ENCODE measurements around the gene CUX1. TPM values are rescaled to one million over a fixed set of nuclear protein-coding genes. Genes with fewer than 3 reads are reported as not detected.

CUX1 gene
- total RNA-seq, 1 experiment from 2014 or later: 39.6 TPM

- no TSS peak for BruUV-seq (replicated peaks)
- Histone ChIP-seq H3K9me3 (ENCODE audit: low read length) (no peaks in the 10 kb centered on the region), H3K36me3 (ENCODE audit: low read depth, low read length) (no peaks in the 10 kb centered on the region), H2AFZ (ENCODE audit: low read length) (no peak overlapping the region), H4K20me1 (ENCODE audit: low read length) (no peaks in the 10 kb centered on the region), H3K27me3 (ENCODE audit: low read length) (no peaks in the 10 kb centered on the region), H3K9ac (ENCODE audit: low read length) (peak overlapping the region; percentile 78), H3K4me2 (ENCODE audit: low read length) (peak overlapping the region; percentile 75; the same call in 1 of the 2 replicates), H3K4me1 (ENCODE audit: insufficient read depth, low read length) (peaks cover 21% of the 10 kb centered on the region), H3F3A (ENCODE audit: low read length, unreplicated experiment) (no peaks in the 10 kb centered on the region), H3K79me2 (ENCODE audit: low read length) (peaks cover 62% of the 10 kb centered on the region), H3K27ac (ENCODE audit: low read length) (peak overlapping the region; percentile 95), H3K4me3 (ENCODE audit: low read length) (no peak overlapping the region), H3K9me2 (replicated peaks; ENCODE audit: low read length) (no peaks in the 10 kb centered on the region)
- no peak for DNase-seq
- TF ChIP-seq EZH2phosphoT487 (IDR thresholded peaks at IDR 0.05; ENCODE audit: borderline replicate concordance, low read length) (no peak), CTCF (conservative IDR thresholded peaks at IDR 0.05; ENCODE audit: low read depth, low read length) (no peak), EZH2 (IDR thresholded peaks at IDR 0.05; ENCODE audit: low read length, unreplicated experiment) (no peak)
- no peak for ATAC-seq
- intact Hi-C loops (cut with micrococcal nuclease): no loop called here
- POLR2A ChIA-PET (ENCODE audit: unreplicated experiment): no interaction called here
- CTCF ChIA-PET: no interaction called here
Measured at GRCh38 chr7:101922631-101923601, 105.5 kb downstream of the CUX1 start.

- Histone ChIP-seq H3F3A (ENCODE audit: low read length, unreplicated experiment) (no peaks in the 10 kb centered on the region), H3K9me2 (replicated peaks; ENCODE audit: low read length) (no peaks in the 10 kb centered on the region), H3K36me3 (ENCODE audit: low read depth, low read length) (no peaks in the 10 kb centered on the region), H3K79me2 (ENCODE audit: low read length) (peaks cover 65% of the 10 kb centered on the region), H4K20me1 (ENCODE audit: low read length) (no peaks in the 10 kb centered on the region), H3K4me1 (ENCODE audit: insufficient read depth, low read length) (peaks cover 21% of the 10 kb centered on the region), H3K4me2 (ENCODE audit: low read length) (peak overlapping the region; percentile 75), H2AFZ (ENCODE audit: low read length) (no peak overlapping the region), H3K4me3 (ENCODE audit: low read length) (no peak overlapping the region; the same call in 1 of the 2 replicates), H3K9ac (ENCODE audit: low read length) (peak overlapping the region; percentile 78), H3K27me3 (ENCODE audit: low read length) (no peaks in the 10 kb centered on the region), H3K27ac (ENCODE audit: low read length) (peak overlapping the region; percentile 95), H3K9me3 (ENCODE audit: low read length) (no peaks in the 10 kb centered on the region)
- CTCF ChIA-PET: interaction anchor here (0.8 to 1.0 kb wide), 2 partner anchors 41 to 43 kb away, joined by 3 to 5 read pairs; no protein-coding TSS in a partner anchor
- intact Hi-C loops (cut with micrococcal nuclease): no loop called here
- BruUV-seq (replicated peaks): no TSS peak
- DNase-seq (no peak), ATAC-seq (peak; percentile 7)
- TF ChIP-seq EZH2phosphoT487 (IDR thresholded peaks at IDR 0.05; ENCODE audit: borderline replicate concordance, low read length) (no peak), EZH2 (IDR thresholded peaks at IDR 0.05; ENCODE audit: low read length, unreplicated experiment) (no peak), CTCF (conservative IDR thresholded peaks at IDR 0.05; ENCODE audit: low read depth, low read length) (no peak)
- POLR2A ChIA-PET (ENCODE audit: unreplicated experiment): no interaction called here
Measured at GRCh38 chr7:101923602-101923985, 106.2 kb downstream of the CUX1 start.
